IMR-90 (cell line): ENCODE data around the gene FNDC5. TPM values are rescaled to one million over a fixed set of nuclear protein-coding genes. Genes with fewer than 3 reads are reported as not detected.

Experiments used
- ATAC-seq: fragments of 200-7000 bp; cut with Tn5 transposase; 2 replicates; pipeline ENCODE4 v1.9.1; 2020; ENCODE audit warnings: low read depth, mild to moderate bottlenecking, moderate library complexity
- BruUV-seq: library from RNA; stranded (reverse); fragments of 400-500 nt; replicated peaks from 2 replicates; lab custom pipeline; 2021; lab: Mats Ljungman, UMichigan
- CTCF ChIA-PET: fragments of 300-600 bp; formaldehyde crosslinking; extraction: SDS; loops from one replicate; lab custom pipeline; 2021; ENCODE audit warnings: antibody characterized with exemption; lab: Yijun Ruan, JAX
- POLR2A ChIA-PET: fragments of 300-600 bp; sonication (Branson Sonifier 250); formaldehyde crosslinking; loops from one replicate; lab custom pipeline; 2022; ENCODE audit warnings: antibody characterized with exemption; ENCODE audit not compliant: unreplicated experiment; lab: Charles Lee
- DNase-seq: peaks from one replicate; pipeline ENCODE4 v3.0.0; 2013
- H2AFZ ChIP-seq: replicated peaks from 2 replicates; pipeline ENCODE3; 2013; ENCODE audit warnings: low read length, mild to moderate bottlenecking; ENCODE audit not compliant: poor library complexity
- H2AK5ac ChIP-seq: 2 replicates; pipeline ENCODE4 v1.6.1; 2013; ENCODE audit warnings: low read depth, low read length, inconsistent platforms
- H2AK9ac ChIP-seq: replicated peaks from 2 replicates; pipeline ENCODE3; 2013; ENCODE audit warnings: mild to moderate bottlenecking, low read depth, low read length, moderate library complexity; ENCODE audit not compliant: poor library complexity
- H2BK120ac ChIP-seq: 2 replicates; pipeline ENCODE4 v1.6.1; 2013; ENCODE audit warnings: low read depth, low read length, inconsistent platforms
- H2BK15ac ChIP-seq: 3 replicates; pipeline ENCODE4 v1.6.1; 2013; ENCODE audit warnings: low read depth, low read length, inconsistent platforms
- H2BK20ac ChIP-seq: 2 replicates; pipeline ENCODE4 v1.6.1; 2013; ENCODE audit warnings: low read depth, mild to moderate bottlenecking, inconsistent platforms, low read length, moderate library complexity
- H2BK5ac ChIP-seq: 2 replicates; pipeline ENCODE4 v1.6.1; 2013; ENCODE audit warnings: mild to moderate bottlenecking, low read depth, low read length, inconsistent platforms; ENCODE audit not compliant: poor library complexity, severe bottlenecking
- H3K14ac ChIP-seq: replicated peaks from 2 replicates; pipeline ENCODE4 v1.6.1; 2013; ENCODE audit warnings: low read depth, low read length, inconsistent platforms
- H3K18ac ChIP-seq: 2 replicates; pipeline ENCODE4 v1.6.1; 2013; ENCODE audit warnings: low read depth, low read length, control low read depth
- H3K23ac ChIP-seq: 2 replicates; pipeline ENCODE4 v1.6.1; 2013; ENCODE audit warnings: low read depth, low read length, inconsistent platforms
- H3K27ac ChIP-seq: 2 replicates; pipeline ENCODE4 v1.5.1; 2013; ENCODE audit warnings: mild to moderate bottlenecking, control low read depth, low read length; ENCODE audit not compliant: insufficient read depth
- H3K27me3 ChIP-seq: 2 replicates; pipeline ENCODE4 v1.6.1; 2013; ENCODE audit warnings: low read length; ENCODE audit not compliant: control insufficient read depth, insufficient read depth
- H3K36me3 ChIP-seq: 2 replicates; pipeline ENCODE4 v1.6.1; 2013; ENCODE audit warnings: low read length, mixed read lengths; ENCODE audit not compliant: control insufficient read depth, insufficient read depth
- H3K4ac ChIP-seq: 2 replicates; pipeline ENCODE4 v1.6.1; 2013; ENCODE audit warnings: low read depth, low read length, inconsistent platforms
- H3K4me1 ChIP-seq: 2 replicates; pipeline ENCODE4 v1.6.1; 2013; ENCODE audit warnings: low read length, mixed read lengths; ENCODE audit not compliant: control insufficient read depth, insufficient read depth
- H3K4me2 ChIP-seq: 2 replicates; pipeline ENCODE4 v1.6.1; 2013; ENCODE audit warnings: low read depth, mild to moderate bottlenecking, control low read depth, low read length, moderate library complexity
- H3K4me3 ChIP-seq: 2 replicates; pipeline ENCODE4 v1.5.1; 2013; ENCODE audit warnings: low read depth, mild to moderate bottlenecking, control low read depth, low read length, moderate library complexity; ENCODE audit not compliant: insufficient read depth
- H3K56ac ChIP-seq: 2 replicates; pipeline ENCODE4 v1.6.1; 2013; ENCODE audit warnings: low read length, inconsistent platforms; ENCODE audit not compliant: insufficient read depth; ENCODE audit errors: extremely low read depth
- H3K79me1 ChIP-seq, 2 experiments: 2 replicates each; pipeline ENCODE4 v1.6.1; 2013; ENCODE audit warnings: low read length in 2 of 2, inconsistent platforms in 1 of 2, low read depth in 1 of 2
- H3K9ac ChIP-seq: 2 replicates; pipeline ENCODE4 v1.6.1; 2013; ENCODE audit warnings: low read depth, low read length, control low read depth
- H3K9me1 ChIP-seq: 2 replicates; pipeline ENCODE4 v1.6.1; 2013; ENCODE audit warnings: low read length, inconsistent platforms; ENCODE audit not compliant: insufficient read depth
- H3K9me3 ChIP-seq: 2 replicates; pipeline ENCODE4 v1.6.1; 2013; ENCODE audit warnings: low read length; ENCODE audit not compliant: control insufficient read depth, insufficient read depth
- H4K20me1 ChIP-seq: 2 replicates; pipeline ENCODE4 v1.6.1; 2013; ENCODE audit warnings: low read length, inconsistent platforms; ENCODE audit not compliant: insufficient read depth
- H4K5ac ChIP-seq: 2 replicates; pipeline ENCODE4 v1.6.1; 2013; ENCODE audit warnings: mild to moderate bottlenecking, low read depth, low read length, control low read depth
- H4K8ac ChIP-seq, 2 experiments: 2 replicates each; pipeline ENCODE4 v1.6.1; 2013; ENCODE audit warnings: low read depth in 2 of 2, low read length in 2 of 2, control low read depth in 1 of 2, inconsistent platforms in 1 of 2
- H4K91ac ChIP-seq: 2 replicates; pipeline ENCODE4 v1.6.1; 2013; ENCODE audit warnings: low read depth, low read length, inconsistent platforms; ENCODE audit not compliant: insufficient read depth
- BHLHE40 ChIP-seq: fragments of 150-350 bp; IDR thresholded peaks from 2 replicates; pipeline ENCODE4 v1.6.1; 2016; ENCODE audit warnings: mild to moderate bottlenecking, low read depth, low read length
- FOS ChIP-seq: fragments of 150-350 bp; IDR thresholded peaks from 2 replicates; pipeline ENCODE4 v1.6.1; 2016; ENCODE audit warnings: low read depth, low read length
- MAFK ChIP-seq: IDR thresholded peaks from 2 replicates; pipeline ENCODE4 v1.6.1; 2012; ENCODE audit warnings: low read depth, low read length, improper control_type of control experiment
- MAZ ChIP-seq: IDR thresholded peaks from 2 replicates; pipeline ENCODE4 v1.6.1; 2012; ENCODE audit warnings: low read depth, mild to moderate bottlenecking, low read length, improper control_type of control experiment, moderate library complexity, borderline replicate concordance
- NFE2L2 ChIP-seq: fragments of 150-350 bp; IDR thresholded peaks from 2 replicates; pipeline ENCODE4 v1.6.1; 2016; ENCODE audit warnings: low read depth, mild to moderate bottlenecking, low read length
- RAD21 ChIP-seq: IDR thresholded peaks from 2 replicates; pipeline ENCODE4 v1.6.1; 2012; ENCODE audit warnings: low read length, improper control_type of control experiment
- RCOR1 ChIP-seq: IDR thresholded peaks from 2 replicates; pipeline ENCODE4 v1.6.1; 2012; ENCODE audit warnings: mild to moderate bottlenecking, low read length, improper control_type of control experiment; ENCODE audit not compliant: insufficient replicate concordance
- USF2 ChIP-seq: fragments of 150-350 bp; IDR thresholded peaks from 2 replicates; pipeline ENCODE4 v1.6.1; 2017; ENCODE audit warnings: mild to moderate bottlenecking, antibody characterized with exemption, low read length, low read depth
- WGBS, 2 experiments: methylation state at CpG; one replicate each; pipeline versions ENCODE4 v1.1.5 to v1.1.7; 2013; ENCODE audit warnings: missing lambda C conversion rate in 2 of 2; ENCODE audit not compliant: insufficient read length in 1 of 2; ENCODE audit errors: extremely low coverage in 2 of 2; 5-methylcytosine and 5-hydroxymethylcytosine counted together
- dilution Hi-C: fragments of 300-500 bp; cut with HindIII; formaldehyde crosslinking; loops from one replicate; pipeline ENCODE4 v1.14.3; 2018; ENCODE audit warnings: low sequenced_read_pairs; ENCODE audit not compliant: unreplicated experiment
- in situ Hi-C: fragments of 300-500 bp; cut with MboI; formaldehyde crosslinking; loops from 3 replicates; pipeline ENCODE4 v1.14.3; 2019; ENCODE audit warnings: low sequenced_read_pairs, inconsistent platforms, mixed read lengths
- intact Hi-C: fragments of 100-400 bp; cut with micrococcal nuclease; formaldehyde crosslinking; loops from 2 replicates; pipeline ENCODE4 v1.10.0; 2022
- polyA plus RNA-seq, 3 experiments: library from polyadenylated mRNA; depleted of rRNA; stranded (reverse); fragments of >200 nt; gene quantifications; 2 replicates each; pipeline ENCODE4 v1.2.3, GENCODE V29; 2012; ENCODE audit warnings: low replicate concordance in 1 of 3
- total RNA-seq: library from RNA; depleted of rRNA; stranded (reverse); fragments of >200 nt; gene quantifications from 2 replicates; pipeline ENCODE4 v1.2.3, GENCODE V29; 2012

Gene FNDC5
- total and polyA plus RNA-seq, 2 of the 4 experiments (the other 2 are of a cell fraction), result 1.2 to 1.6 TPM

- dilution Hi-C loops, result no loop called here
- Histone ChIP-seq H3K79me1 (no peaks in the 10 kb centered on the region), H3K18ac (no peak overlapping the region), H2BK20ac (no peak overlapping the region), H3K56ac (no peak overlapping the region), H4K8ac (no peak overlapping the region), H2AK9ac (no peak overlapping the region), H2BK15ac (no peak overlapping the region), H4K20me1 (peaks cover 12% of the 10 kb centered on the region), H3K27me3 (peaks cover 25% of the 10 kb centered on the region), H2BK5ac (no peak overlapping the region), H2AFZ (no peak overlapping the region), H3K4ac (no peak overlapping the region), H3K9me1 (0 out of 2 replicates have a peak, but pooled peaks cover 3% of the 10 kb centered on the region), H3K27ac (no peak overlapping the region), H2AK5ac (no peak overlapping the region), H2BK120ac (no peak overlapping the region), H3K4me3 (no peak overlapping the region), H3K4me2 (no peak overlapping the region), H3K9me3 (no peaks in the 10 kb centered on the region), H3K4me1 (peaks cover 4% of the 10 kb centered on the region; the same call in 1 of the 2 replicates), H4K5ac (no peak overlapping the region), H3K9ac (no peak overlapping the region), H3K14ac (no peak overlapping the region), H3K36me3 (no peaks in the 10 kb centered on the region), H4K91ac (no peak overlapping the region), H3K23ac (no peak overlapping the region)
- ATAC-seq (no peak), DNase-seq (no peak)
- WGBS, 2 experiments, result 71% methylated on average over 4 of the region's 5 CpGs; no CpG with 5 or more reads in 1 of the 2 experiments
- no TSS peak for BruUV-seq
- ChIA-PET POLR2A (interaction anchor here (0.6 kb wide), 1 partner anchor 288 kb away, joined by 3 read pairs; no protein-coding TSS in a partner anchor), CTCF (interaction anchor here (1.0 kb wide), 1 partner anchor 355 kb away, joined by 3 read pairs; no protein-coding TSS in a partner anchor)
- in situ Hi-C loops, result no loop called here
- no peak for TF ChIP-seq NFE2L2
- no peak for TF ChIP-seq FOS
- no peak for TF ChIP-seq RCOR1
- no peak for TF ChIP-seq USF2
- no peak for TF ChIP-seq MAZ
- no peak for TF ChIP-seq MAFK
- no peak for TF ChIP-seq BHLHE40
- TF ChIP-seq RAD21, result no peak
- intact Hi-C loops, result no loop called here
Measured at GRCh38 chr1:32874860-32875752, 4.4 kb upstream of the FNDC5 start.
